Natural killer cell (primary cell): ENCODE measurements around the gene TANGO2. TPM values are rescaled to one million over a fixed set of nuclear protein-coding genes. Genes with fewer than 3 reads are reported as not detected.
A peak's percentile ranks its signal among the peaks of the same experiment; 100 is the strongest.
"Not testable (repeated sequence)": the region's sequence is repeated elsewhere in the genome, so short reads cannot be mapped to it uniquely, and the experiment has no call there.

ENCODE experiments used
- ATAC-seq, 3 donors: fragments of 150-1000 bp in 2 of 3; fragments of 200-7000 bp in 1 of 3; cut with Tn5 transposase; 1 replicate in 1 of 3; 2 replicates in 2 of 3; pipeline ENCODE4 v1.10.0; 2021; ENCODE audit warnings: mild to moderate bottlenecking in 2 of 3, moderate library complexity in 2 of 3
- DNase-seq, 2 donors: peaks; one replicate each; pipeline versions ENCODE4 v3.0.0 to v3.0.0-alpha.2; 2013 to 2021; ENCODE audit warnings: mixed read lengths in 1 of 2
- H3K27ac ChIP-seq: one replicate; pipeline ENCODE4 v1.5.1; 2013; ENCODE audit warnings: mild to moderate bottlenecking, low read length
- H3K27me3 ChIP-seq: one replicate; pipeline ENCODE4 v1.6.1; 2013; ENCODE audit warnings: low read length; ENCODE audit not compliant: control insufficient read depth, insufficient read depth
- H3K36me3 ChIP-seq: one replicate; pipeline ENCODE4 v1.6.1; 2013; ENCODE audit warnings: low read length; ENCODE audit not compliant: control insufficient read depth, insufficient read depth
- H3K4me1 ChIP-seq: one replicate; pipeline ENCODE4 v1.6.1; 2013; ENCODE audit warnings: low read length; ENCODE audit not compliant: control insufficient read depth, insufficient read depth
- H3K4me3 ChIP-seq: one replicate; pipeline ENCODE4 v1.5.1; 2013; ENCODE audit warnings: low read length
- H3K9me3 ChIP-seq: one replicate; pipeline ENCODE4 v1.6.1; 2013; ENCODE audit warnings: low read length; ENCODE audit not compliant: control insufficient read depth, insufficient read depth
- H3K27ac Mint-ChIP-seq, 2 donors: one replicate each; pipeline ENCODE4 v1.8.0; 2022; ENCODE audit warnings: mild to moderate bottlenecking in 2 of 2, mixed read lengths in 2 of 2, moderate library complexity in 1 of 2
- H3K27me3 Mint-ChIP-seq, 2 donors: one replicate each; pipeline ENCODE4 v1.8.0; 2022; ENCODE audit warnings: low read depth in 2 of 2, mixed read lengths in 2 of 2
- H3K36me3 Mint-ChIP-seq: one replicate; pipeline ENCODE4 v1.8.0; 2022; ENCODE audit warnings: mixed read lengths
- H3K4me1 Mint-ChIP-seq, 2 donors: one replicate each; pipeline ENCODE4 v1.8.0; 2022; ENCODE audit warnings: mixed read lengths in 2 of 2
- H3K4me3 Mint-ChIP-seq: one replicate; pipeline ENCODE4 v1.8.0; 2022; ENCODE audit warnings: mild to moderate bottlenecking, moderate library complexity, mixed read lengths
- H3K9me3 Mint-ChIP-seq, 2 donors: one replicate each; pipeline ENCODE4 v1.8.0; 2022; ENCODE audit warnings: mixed read lengths in 2 of 2
- WGBS: methylation state at CpG from one replicate; pipeline ENCODE4 v1.1.7; 2013; ENCODE audit warnings: missing lambda C conversion rate; ENCODE audit not compliant: insufficient coverage; 5-methylcytosine and 5-hydroxymethylcytosine counted together
- intact Hi-C: fragments of 100-400 bp; cut with micrococcal nuclease; formaldehyde crosslinking; loops from one replicate; pipeline ENCODE4 v1.14.2; 2022
- total RNA-seq, 4 donors: library from RNA; stranded (reverse); fragments of 120-200 nt in 1 of 4; gene quantifications; one replicate each; pipeline versions ENCODE4 v1.2.3 to v1.2.4, GENCODE V29; 2013 to 2022
- TF ChIP-seq, protein P1 (sequence below): fragments of 200-600 bp; IDR thresholded peaks from one replicate; pipeline ENCODE4 v1.8.0; 2022; ENCODE audit warnings: antibody characterized with exemption

TANGO2 gene
- total RNA-seq, 3 donors from 2014 or later (not counting 1 experiment from before 2014, with no cell fraction given): 33.3 to 53.0 (median 46.2) TPM

DNA sequence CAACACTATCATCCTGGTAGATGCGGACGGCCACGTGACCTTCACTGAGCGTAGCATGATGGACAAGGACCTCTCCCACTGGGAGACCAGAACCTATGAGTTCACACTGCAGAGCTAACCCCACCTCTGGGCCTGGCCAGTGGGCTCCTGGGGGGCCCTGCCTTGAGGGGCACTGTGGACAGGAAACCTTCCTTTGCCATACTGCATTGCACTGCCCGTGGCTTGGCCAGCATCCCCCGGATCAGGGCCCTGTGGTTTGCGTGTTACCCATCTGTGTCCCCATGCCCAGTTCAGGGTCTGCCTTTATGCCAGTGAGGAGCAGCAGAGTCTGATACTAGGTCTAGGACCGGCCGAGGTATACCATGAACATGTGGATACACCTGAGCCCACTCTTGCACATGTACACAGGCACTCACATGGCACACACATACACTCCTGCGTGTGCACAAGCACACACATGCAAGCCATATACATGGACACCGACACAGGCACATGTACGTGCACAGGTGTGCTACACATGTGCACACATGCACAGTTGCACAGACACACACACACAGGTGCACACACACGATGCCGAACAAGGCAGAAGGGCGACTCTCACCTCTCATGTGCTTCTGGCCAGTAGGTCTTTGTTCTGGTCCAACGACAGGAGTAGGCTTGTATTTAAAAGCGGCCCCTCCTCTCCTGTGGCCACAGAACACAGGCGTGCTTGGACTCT lies 43.8 kb downstream of the TANGO2 start:
- peaks cover 38% of the 10 kb centered on the region for H3K36me3 ChIP-seq
- no peak for ATAC-seq

GRCh38 chr22:20065896-20066616 lies 45.1 kb downstream of the TANGO2 start:
- Mint-ChIP-seq H3K27me3 (no peaks in the 10 kb centered on the region), H3K9me3 (no peaks in the 10 kb centered on the region), H3K36me3 (no peaks in the 10 kb centered on the region), H3K4me3 (no peak overlapping the region), H3K4me1 (peaks cover 8 to 14% of the 10 kb centered on the region in 2 donors), H3K27ac (no peak overlapping the region)
- TF ChIP-seq, protein P1, sequence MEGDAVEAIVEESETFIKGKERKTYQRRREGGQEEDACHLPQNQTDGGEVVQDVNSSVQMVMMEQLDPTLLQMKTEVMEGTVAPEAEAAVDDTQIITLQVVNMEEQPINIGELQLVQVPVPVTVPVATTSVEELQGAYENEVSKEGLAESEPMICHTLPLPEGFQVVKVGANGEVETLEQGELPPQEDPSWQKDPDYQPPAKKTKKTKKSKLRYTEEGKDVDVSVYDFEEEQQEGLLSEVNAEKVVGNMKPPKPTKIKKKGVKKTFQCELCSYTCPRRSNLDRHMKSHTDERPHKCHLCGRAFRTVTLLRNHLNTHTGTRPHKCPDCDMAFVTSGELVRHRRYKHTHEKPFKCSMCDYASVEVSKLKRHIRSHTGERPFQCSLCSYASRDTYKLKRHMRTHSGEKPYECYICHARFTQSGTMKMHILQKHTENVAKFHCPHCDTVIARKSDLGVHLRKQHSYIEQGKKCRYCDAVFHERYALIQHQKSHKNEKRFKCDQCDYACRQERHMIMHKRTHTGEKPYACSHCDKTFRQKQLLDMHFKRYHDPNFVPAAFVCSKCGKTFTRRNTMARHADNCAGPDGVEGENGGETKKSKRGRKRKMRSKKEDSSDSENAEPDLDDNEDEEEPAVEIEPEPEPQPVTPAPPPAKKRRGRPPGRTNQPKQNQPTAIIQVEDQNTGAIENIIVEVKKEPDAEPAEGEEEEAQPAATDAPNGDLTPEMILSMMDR: no peak
- intact Hi-C loops: no loop called here
- peaks cover 32% of the 10 kb centered on the region for H3K36me3 ChIP-seq
- H3K9me3 ChIP-seq: no peaks in the 10 kb centered on the region
- H3K27me3 ChIP-seq: no peaks in the 10 kb centered on the region
- peaks cover 18% of the 10 kb centered on the region for H3K4me1 ChIP-seq
- DNase-seq (no peak), ATAC-seq (no peak)
- H3K27ac ChIP-seq: no peak overlapping the region
- no peak overlapping the region for H3K4me3 ChIP-seq
- 96% methylated on average over 14 of the region's 14 CpGs for WGBS

More for the DNA sequence above, 43.8 kb downstream of the TANGO2 start:
- Mint-ChIP-seq H3K27me3 (no peaks in the 10 kb centered on the region), H3K4me3 (no peak overlapping the region), H3K4me1 (peaks cover 11 to 16% of the 10 kb centered on the region in 2 donors), H3K36me3 (no peaks in the 10 kb centered on the region), H3K9me3 (no peaks in the 10 kb centered on the region), H3K27ac (no peak overlapping the region)
- DNase-seq: no peak
- no peaks in the 10 kb centered on the region for H3K9me3 ChIP-seq
- intact Hi-C loops: no loop called here
- 94% methylated on average over 18 of the region's 18 CpGs for WGBS
- H3K27me3 ChIP-seq: no peaks in the 10 kb centered on the region
- TF ChIP-seq, protein P1: no peak
- no peak overlapping the region for H3K4me3 ChIP-seq
- H3K27ac ChIP-seq: no peak overlapping the region
- H3K4me1 ChIP-seq: peaks cover 21% of the 10 kb centered on the region

GRCh38 chr22:20066617-20067383 lies 45.9 kb downstream of the TANGO2 start:
- Mint-ChIP-seq H3K4me3 (no peak overlapping the region), H3K36me3 (no peaks in the 10 kb centered on the region), H3K9me3 (no peaks in the 10 kb centered on the region), H3K27me3 (no peaks in the 10 kb centered on the region), H3K4me1 (peaks cover 8 to 14% of the 10 kb centered on the region in 2 donors), H3K27ac (peak overlapping the region in 1 of 2 donors; percentile 36)
- ATAC-seq (no peak), DNase-seq (no peak)
- Histone ChIP-seq H3K4me1 (peaks cover 18% of the 10 kb centered on the region), H3K27ac (no peak overlapping the region), H3K4me3 (no peak overlapping the region), H3K27me3 (no peaks in the 10 kb centered on the region), H3K36me3 (peaks cover 25% of the 10 kb centered on the region), H3K9me3 (no peaks in the 10 kb centered on the region)
- intact Hi-C loops: no loop called here
- TF ChIP-seq, protein P1: no peak
- WGBS: 96% methylated on average over 11 of the region's 11 CpGs

DNA sequence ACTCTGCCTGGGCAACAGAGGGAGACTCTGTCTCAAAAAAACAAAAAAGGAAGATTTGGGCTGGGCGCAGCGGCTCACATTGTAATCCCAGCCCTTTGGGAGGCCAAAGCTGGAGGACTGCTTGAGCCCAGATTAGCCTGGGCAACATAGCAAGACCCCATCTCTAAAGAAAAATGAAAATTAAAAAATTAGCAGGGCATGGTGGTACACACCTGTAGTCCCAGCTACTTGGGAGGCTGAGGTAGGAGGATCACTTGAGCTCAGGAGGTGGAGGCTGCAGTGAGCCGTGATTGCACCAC lies 46.4 kb downstream of the TANGO2 start:
- peaks cover 18% of the 10 kb centered on the region for H3K4me1 ChIP-seq
- H3K27ac ChIP-seq, H3K4me3 ChIP-seq, H3K4me3 Mint-ChIP-seq, H3K36me3 Mint-ChIP-seq, H3K9me3 ChIP-seq, DNase-seq, ATAC-seq, H3K27me3 Mint-ChIP-seq, intact Hi-C loops, H3K27me3 ChIP-seq, H3K9me3 Mint-ChIP-seq: not testable (repeated sequence)
- H3K36me3 ChIP-seq: peaks cover 21% of the 10 kb centered on the region
- Mint-ChIP-seq H3K4me1 (peaks cover 8 to 14% of the 10 kb centered on the region in 2 donors), H3K27ac (peak overlapping the region in 1 of 2 donors; percentile 36)
- whole genome bisulfite sequencing: 96% methylated on average over 3 of the region's 3 CpGs
